ENCODE results near the gene NAALADL2. TPM values are rescaled to one million over a fixed set of nuclear protein-coding genes. Genes with fewer than 3 reads are reported as not detected.

The NAALADL2 gene
- polyA plus RNA-seq, 4 donors: 17.4 to 25.9 (median 20.2) TPM

GRCh38 chr3:174959556-174960065 is 100.5 kb downstream of the NAALADL2 start:
- no peak for DNase-seq (ENCODE audit: low read depth in 4 of 4, low spot score in 3 of 4)

GRCh38 chr3:174960898-174961297 is 101.8 kb downstream of the NAALADL2 start:
- no peak for DNase-seq (ENCODE audit: low read depth in 4 of 4, low spot score in 3 of 4)

- DNase-seq (ENCODE audit: low read depth in 4 of 4, low spot score in 3 of 4): no peak
These were observed 114.3 kb downstream of the NAALADL2 start for GRCh38 chr3:174973465-174973864.

- no peak for DNase-seq (ENCODE audit: low read depth in 4 of 4, low spot score in 3 of 4)
These were observed 127.6 kb downstream of the NAALADL2 start for GRCh38 chr3:174986685-174987084.

- DNase-seq (ENCODE audit: low read depth in 4 of 4, low spot score in 3 of 4): no peak
These were observed 142.0 kb downstream of the NAALADL2 start for GRCh38 chr3:175001091-175001490.

GRCh38 chr3:175002732-175003143 is 143.6 kb downstream of the NAALADL2 start:
- no peak for DNase-seq (ENCODE audit: low read depth in 4 of 4, low spot score in 3 of 4)

- no peak for DNase-seq (ENCODE audit: low read depth in 4 of 4, low spot score in 3 of 4)
These were observed 144.5 kb downstream of the NAALADL2 start for GRCh38 chr3:175003590-175003989.

- no peak for DNase-seq (ENCODE audit: low read depth in 4 of 4, low spot score in 3 of 4)
These were observed 146.1 kb downstream of the NAALADL2 start for GRCh38 chr3:175005193-175005592.

GRCh38 chr3:175005881-175006280 is 146.7 kb downstream of the NAALADL2 start:
- DNase-seq (ENCODE audit: low read depth in 4 of 4, low spot score in 3 of 4): no peak

- no peak for DNase-seq (ENCODE audit: low read depth in 4 of 4, low spot score in 3 of 4)
These were observed 148.2 kb downstream of the NAALADL2 start for GRCh38 chr3:175007306-175007705.

GRCh38 chr3:175009295-175009694 is 150.2 kb downstream of the NAALADL2 start:
- no peak for DNase-seq (ENCODE audit: low read depth in 4 of 4, low spot score in 3 of 4)

GRCh38 chr3:175015056-175015635 is 156.0 kb downstream of the NAALADL2 start:
- no peak for DNase-seq (ENCODE audit: low read depth in 4 of 4, low spot score in 3 of 4)

GRCh38 chr3:175018946-175019727 is 160.0 kb downstream of the NAALADL2 start:
- DNase-seq (ENCODE audit: low read depth in 4 of 4, low spot score in 3 of 4): no peak

GRCh38 chr3:175020101-175020500 is 161.0 kb downstream of the NAALADL2 start:
- DNase-seq (ENCODE audit: low read depth in 4 of 4, low spot score in 3 of 4): no peak

- no peak for DNase-seq (ENCODE audit: low read depth in 4 of 4, low spot score in 3 of 4)
These were observed 170.7 kb downstream of the NAALADL2 start for GRCh38 chr3:175029828-175030227.

GRCh38 chr3:175039875-175040274 is 180.7 kb downstream of the NAALADL2 start:
- DNase-seq (ENCODE audit: low read depth in 4 of 4, low spot score in 3 of 4): no peak

GRCh38 chr3:175041369-175041768 is 182.2 kb downstream of the NAALADL2 start:
- DNase-seq (ENCODE audit: low read depth in 4 of 4, low spot score in 3 of 4): no peak

GRCh38 chr3:175046601-175047000 is 187.5 kb downstream of the NAALADL2 start:
- no peak for DNase-seq (ENCODE audit: low read depth in 4 of 4, low spot score in 3 of 4)

- no peak for DNase-seq (ENCODE audit: low read depth in 4 of 4, low spot score in 3 of 4)
These were observed 188.7 kb downstream of the NAALADL2 start for GRCh38 chr3:175047786-175048185.

- no peak for DNase-seq (ENCODE audit: low read depth in 4 of 4, low spot score in 3 of 4)
These were observed 198.3 kb downstream of the NAALADL2 start for GRCh38 chr3:175057401-175057800.

GRCh38 chr3:175059788-175060187 is 200.7 kb downstream of the NAALADL2 start:
- DNase-seq (ENCODE audit: low read depth in 4 of 4, low spot score in 3 of 4): no peak

GRCh38 chr3:175065497-175065896 is 206.4 kb downstream of the NAALADL2 start:
- no peak for DNase-seq (ENCODE audit: low read depth in 4 of 4, low spot score in 3 of 4)

Measured in right renal pelvis (tissue), 4 donors.